A673 (cell line): ENCODE measurements around the gene ATP6AP1.

Source experiments
- EZH2 ChIP-seq: fragments of 200-600 bp; sonication (generic); IDR thresholded peaks from 2 replicates; pipeline ENCODE4 v1.6.1; 2017; ENCODE audit warnings: borderline replicate concordance, low read depth, mild to moderate bottlenecking, mixed read lengths, antibody characterized with exemption, low read length; ENCODE audit not compliant: poor library complexity, severe bottlenecking
- TF ChIP-seq, protein P1 (sequence below): fragments of 300-800, 200-600 bp; sonication (generic); conservative IDR thresholded peaks from 2 replicates; pipeline ENCODE4 v1.5.1; 2017; ENCODE audit warnings: low read depth, mild to moderate bottlenecking, antibody characterized with exemption, low read length, moderate library complexity, mixed read lengths

DNA sequence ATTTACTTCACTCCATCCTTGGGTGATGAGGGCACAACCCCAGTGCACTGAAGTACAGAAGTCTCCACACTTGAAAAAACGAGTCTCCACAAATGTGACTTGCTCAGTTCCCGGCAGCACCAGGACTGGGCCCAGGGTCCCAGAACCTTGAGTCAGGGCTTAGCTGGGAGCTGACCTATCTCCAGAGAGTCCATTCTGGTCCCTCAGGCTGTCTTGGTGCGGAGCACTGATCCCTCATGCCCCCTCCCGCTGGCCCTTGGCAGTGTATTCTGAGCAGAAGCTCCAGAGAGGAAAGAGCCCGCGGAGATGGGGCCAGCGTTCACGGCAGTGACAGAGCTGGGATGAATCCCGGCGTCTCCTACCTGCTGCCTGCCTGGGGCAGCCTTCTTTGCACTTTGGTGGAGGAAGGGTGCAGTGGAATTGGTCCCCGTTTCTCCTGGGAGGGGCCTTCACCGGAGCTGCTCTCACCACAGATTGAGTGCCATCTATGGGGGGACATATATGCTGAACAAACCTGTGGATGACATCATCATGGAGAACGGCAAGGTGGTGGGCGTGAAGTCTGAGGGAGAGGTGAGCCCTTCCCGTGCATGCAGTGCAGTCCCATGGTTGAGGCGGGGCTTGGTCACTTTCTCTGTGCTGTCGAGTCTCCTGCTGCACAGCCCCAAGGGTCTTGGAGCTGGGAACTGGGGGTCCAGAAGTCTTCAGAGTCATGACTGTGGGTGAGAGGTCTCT, 12.3 kb downstream of the ATP6AP1 start:
- TF ChIP-seq, protein P1, sequence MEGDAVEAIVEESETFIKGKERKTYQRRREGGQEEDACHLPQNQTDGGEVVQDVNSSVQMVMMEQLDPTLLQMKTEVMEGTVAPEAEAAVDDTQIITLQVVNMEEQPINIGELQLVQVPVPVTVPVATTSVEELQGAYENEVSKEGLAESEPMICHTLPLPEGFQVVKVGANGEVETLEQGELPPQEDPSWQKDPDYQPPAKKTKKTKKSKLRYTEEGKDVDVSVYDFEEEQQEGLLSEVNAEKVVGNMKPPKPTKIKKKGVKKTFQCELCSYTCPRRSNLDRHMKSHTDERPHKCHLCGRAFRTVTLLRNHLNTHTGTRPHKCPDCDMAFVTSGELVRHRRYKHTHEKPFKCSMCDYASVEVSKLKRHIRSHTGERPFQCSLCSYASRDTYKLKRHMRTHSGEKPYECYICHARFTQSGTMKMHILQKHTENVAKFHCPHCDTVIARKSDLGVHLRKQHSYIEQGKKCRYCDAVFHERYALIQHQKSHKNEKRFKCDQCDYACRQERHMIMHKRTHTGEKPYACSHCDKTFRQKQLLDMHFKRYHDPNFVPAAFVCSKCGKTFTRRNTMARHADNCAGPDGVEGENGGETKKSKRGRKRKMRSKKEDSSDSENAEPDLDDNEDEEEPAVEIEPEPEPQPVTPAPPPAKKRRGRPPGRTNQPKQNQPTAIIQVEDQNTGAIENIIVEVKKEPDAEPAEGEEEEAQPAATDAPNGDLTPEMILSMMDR: no peak
- no peak for TF ChIP-seq EZH2
